ENCODE results near the gene CRKL.

Gene CRKL

GRCh38 chr22:20981787-20982562 is 64.8 kb downstream of the CRKL start, which contains the start of gene LZTR1:
LZTR1 (plus strand) TSS chr22:20982297; CDS start chr22:20982372, 75 bp downstream.
- no peak for TF ChIP-seq SPI1 (IDR thresholded peaks at IDR 0.05; ENCODE audit: borderline replicate concordance, low read depth)
- TF ChIP-seq POLR2AphosphoS5 (IDR thresholded peaks at IDR 0.05; ENCODE audit: low read depth) = peak; percentile 99
- peak; percentile 36 for TF ChIP-seq CTCF (IDR thresholded peaks at IDR 0.05; ENCODE audit: insufficient read depth, low read length)
- no peak for TF ChIP-seq GABPA (IDR thresholded peaks at IDR 0.05; ENCODE audit: low read depth)
- TF ChIP-seq REST (IDR thresholded peaks at IDR 0.05; ENCODE audit: insufficient replicate concordance, low read depth) = peak; percentile 26
- H3K4me3 ChIP-seq (replicated peaks; ENCODE audit: insufficient read depth, low read length) = peak within 1 kb of the TSS; percentile 90
- peak; percentile 78 to 80 for DNase-seq (ENCODE audit: low read depth in 1 of 2, low spot score in 1 of 2)

GRCh38 chr22:20982563-20982882 is 65.3 kb downstream of the CRKL start:
- Histone ChIP-seq H3K27me3 (ENCODE audit: insufficient read depth, poor library complexity, severe bottlenecking) (no peaks in the 10 kb centered on the region), H3K27ac (replicated peaks) (peak overlapping the region; percentile 85), H3K4me3 (replicated peaks; ENCODE audit: insufficient read depth, low read length) (peak overlapping the region; percentile 90)
- no peak for TF ChIP-seq SPI1 (IDR thresholded peaks at IDR 0.05; ENCODE audit: borderline replicate concordance, low read depth)
- no peak for TF ChIP-seq POLR2AphosphoS5 (IDR thresholded peaks at IDR 0.05; ENCODE audit: low read depth)
- no peak for TF ChIP-seq REST (IDR thresholded peaks at IDR 0.05; ENCODE audit: insufficient replicate concordance, low read depth)
- TF ChIP-seq CTCF (IDR thresholded peaks at IDR 0.05; ENCODE audit: insufficient read depth, low read length) = no peak
- TF ChIP-seq GABPA (IDR thresholded peaks at IDR 0.05; ENCODE audit: low read depth) = no peak
- DNase-seq (ENCODE audit: low read depth in 1 of 2, low spot score in 1 of 2) = no peak

More at GRCh38 chr22:20981787-20982562, 64.8 kb downstream of the CRKL start, which contains the start of gene LZTR1:
- no peaks in the 10 kb centered on the region for H3K27me3 ChIP-seq (ENCODE audit: insufficient read depth, poor library complexity, severe bottlenecking)
- peak within 1 kb of the TSS; percentile 85 for H3K27ac ChIP-seq (replicated peaks)

GRCh38 chr22:20983081-20983771 is 66.0 kb downstream of the CRKL start:
- H3K27me3 ChIP-seq (ENCODE audit: insufficient read depth, poor library complexity, severe bottlenecking) = no peaks in the 10 kb centered on the region
- H3K27ac ChIP-seq (replicated peaks) = no peak overlapping the region
- no peak for TF ChIP-seq CTCF (IDR thresholded peaks at IDR 0.05; ENCODE audit: insufficient read depth, low read length)
- no peak for TF ChIP-seq GABPA (IDR thresholded peaks at IDR 0.05; ENCODE audit: low read depth)
- no peak for TF ChIP-seq POLR2AphosphoS5 (IDR thresholded peaks at IDR 0.05; ENCODE audit: low read depth)
- TF ChIP-seq REST (IDR thresholded peaks at IDR 0.05; ENCODE audit: insufficient replicate concordance, low read depth) = no peak
- TF ChIP-seq SPI1 (IDR thresholded peaks at IDR 0.05; ENCODE audit: borderline replicate concordance, low read depth) = no peak
- DNase-seq (ENCODE audit: low read depth in 1 of 2, low spot score in 1 of 2) = no peak
- peak overlapping the region; percentile 90 for H3K4me3 ChIP-seq (replicated peaks; ENCODE audit: insufficient read depth, low read length)
